NCI-H2107 treated with DMSO at 0.1 percent for 48 hours (cell line): Measurements from ENCODE around the gene GPATCH3.
"Not testable (repeated sequence)": the region's sequence is repeated elsewhere in the genome, so short reads cannot be mapped to it uniquely, and the experiment has no call there.

Experiments
- DNase-seq: peaks from one replicate; lab custom pipeline; 2025; ENCODE audit not compliant: unreplicated experiment; lab: John Stamatoyannopoulos, UW

The GPATCH3 gene

DNA sequence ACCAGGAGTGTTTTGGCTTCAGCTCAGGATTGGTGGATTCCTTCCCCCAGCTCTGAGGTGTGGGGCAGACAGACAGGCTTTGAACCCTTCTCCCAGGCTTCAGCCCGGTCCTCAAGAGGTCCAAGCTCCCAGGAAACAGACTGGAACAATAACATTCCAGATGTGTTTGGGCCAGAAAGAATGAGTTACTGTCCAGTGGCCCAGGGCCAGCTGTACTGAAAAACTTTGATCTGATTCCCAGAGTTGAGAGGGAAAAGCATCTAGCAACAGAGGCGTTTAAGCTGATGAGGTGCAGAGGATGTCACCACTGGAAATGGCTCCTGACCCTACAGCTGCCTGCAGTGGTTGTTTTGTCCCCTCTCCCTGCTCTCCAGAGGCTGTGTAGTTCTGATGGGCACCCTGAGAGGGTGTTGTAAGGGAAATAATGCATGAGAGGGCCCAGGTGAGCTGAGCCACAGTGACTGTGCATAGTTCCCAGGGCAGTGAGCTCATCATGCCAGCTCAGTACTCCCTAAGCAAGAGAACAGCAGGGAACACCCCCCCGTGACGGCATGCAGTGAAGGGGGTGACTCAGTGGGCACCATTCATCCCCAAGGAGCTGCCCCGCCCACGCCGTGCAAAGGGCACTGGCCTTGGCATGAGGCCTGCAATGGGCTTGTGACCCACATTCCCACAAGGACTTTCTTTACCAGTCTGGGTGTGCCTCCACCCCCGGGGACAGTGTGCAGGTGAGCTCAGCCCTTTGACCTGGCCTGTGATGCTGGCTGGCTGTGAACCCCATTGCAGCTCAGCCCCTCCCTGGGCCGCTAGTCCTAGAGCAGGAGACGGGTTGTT, 51.1 kb downstream of the GPATCH3 start:
- no peak for DNase-seq

DNA sequence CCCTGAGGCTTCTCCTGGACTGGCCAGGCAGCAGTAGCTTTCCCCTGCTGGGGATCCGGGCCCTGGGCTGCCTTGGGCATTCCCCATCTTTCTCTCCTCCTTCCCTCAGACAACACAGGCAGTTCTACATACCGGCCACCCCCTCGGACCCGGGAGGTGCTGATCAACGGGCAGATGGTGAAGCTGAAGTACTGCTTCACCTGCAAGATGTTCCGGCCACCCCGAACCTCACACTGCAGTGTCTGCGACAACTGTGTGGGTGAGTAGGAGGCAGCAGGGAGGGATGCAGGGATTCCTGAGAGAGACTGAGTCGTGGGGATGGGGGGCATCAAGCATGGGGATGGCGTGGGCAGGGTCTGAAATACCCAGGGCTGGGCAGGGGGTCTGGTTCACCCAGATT, 51.8 kb downstream of the GPATCH3 start:
- DNase-seq = no peak

DNA sequence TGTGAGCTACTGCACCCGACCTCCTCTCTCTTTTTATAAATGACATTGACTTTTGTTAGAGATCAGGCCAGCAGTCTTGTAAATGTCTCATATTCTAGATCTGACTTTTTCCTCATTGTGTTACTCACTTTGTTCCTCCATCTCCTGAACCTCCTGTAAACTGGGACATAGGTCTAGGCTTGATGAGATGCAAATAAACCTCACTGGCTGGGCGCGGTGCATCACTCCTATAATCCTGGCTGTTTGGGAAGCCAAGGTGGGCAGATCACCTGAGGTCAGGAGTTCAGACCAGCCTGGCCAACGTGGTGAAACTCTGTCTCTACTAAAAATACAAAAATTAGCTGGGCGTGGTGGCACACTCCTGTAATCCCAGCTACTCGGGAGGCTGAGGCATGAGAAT, 52.4 kb downstream of the GPATCH3 start:
- DNase-seq = not testable (repeated sequence)

DNA sequence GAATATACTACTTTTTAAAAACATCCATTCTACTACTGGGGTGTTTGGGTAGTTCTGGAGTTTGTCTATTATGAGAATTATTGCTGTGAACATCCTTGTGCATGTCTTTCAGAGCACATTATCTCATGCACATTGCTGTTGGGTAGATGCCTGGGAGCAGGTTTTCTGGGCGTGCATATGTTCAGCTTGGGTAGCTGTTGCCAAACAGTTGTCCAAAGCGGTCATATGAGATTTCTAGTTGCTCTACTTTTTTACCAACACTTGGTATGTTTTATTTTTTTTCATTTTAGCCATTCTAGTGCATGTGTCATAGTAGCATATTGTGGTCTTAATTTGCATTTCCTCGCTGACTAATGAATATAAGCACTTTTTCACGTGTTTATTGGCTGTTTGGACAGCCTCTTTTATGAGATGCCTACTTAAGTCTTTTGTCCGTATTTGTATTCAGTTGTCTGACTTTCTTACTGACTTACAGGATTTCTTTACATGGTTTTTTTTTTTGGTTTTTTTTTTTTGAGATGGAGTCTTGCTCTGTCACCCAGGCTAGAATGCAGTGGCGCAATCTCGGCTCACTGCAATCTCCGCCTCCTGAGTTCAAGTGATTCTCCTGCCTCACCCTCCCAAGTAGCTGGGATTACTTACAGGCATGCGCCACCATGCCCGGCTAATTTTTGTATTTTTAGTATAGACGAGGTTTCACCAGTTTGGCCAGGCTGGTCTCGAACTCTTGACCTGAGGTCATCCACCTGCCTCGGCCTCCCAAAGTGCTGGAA, 55.7 kb downstream of the GPATCH3 start:
- no peak for DNase-seq
